Fibroblast of the aortic adventitia (primary cell): Measurements from ENCODE around the gene THY1. TPM values are rescaled to one million over a fixed set of nuclear protein-coding genes. Genes with fewer than 3 reads are reported as not detected.

Experiments
- DNase-seq: peaks from one replicate; pipeline ENCODE4 v3.0.0-alpha.2; 2010; ENCODE audit warnings: low read depth
- H3K4me3 ChIP-seq: 2 replicates; pipeline ENCODE4 v1.5.1; 2011; ENCODE audit warnings: low read depth, mild to moderate bottlenecking, control low read depth, low read length, moderate library complexity
- CTCF ChIP-seq: IDR thresholded peaks from 2 replicates; pipeline ENCODE4 v1.5.1; 2011; ENCODE audit warnings: mild to moderate bottlenecking, low read length, control low read depth, inconsistent platforms; ENCODE audit not compliant: insufficient read depth
- total RNA-seq: library from RNA; depleted of rRNA; stranded (reverse); fragments of >200 nt; gene quantifications from 2 replicates; pipeline ENCODE4 v1.2.3, GENCODE V29; 2012; ENCODE audit warnings: low replicate concordance

THY1 gene
- total RNA-seq, 1 donor, result 164 TPM

GRCh38 chr11:119404872-119405271, 18.1 kb downstream of the THY1 start:
- TF ChIP-seq CTCF, result no peak
- DNase-seq, result peak; percentile 21

DNA sequence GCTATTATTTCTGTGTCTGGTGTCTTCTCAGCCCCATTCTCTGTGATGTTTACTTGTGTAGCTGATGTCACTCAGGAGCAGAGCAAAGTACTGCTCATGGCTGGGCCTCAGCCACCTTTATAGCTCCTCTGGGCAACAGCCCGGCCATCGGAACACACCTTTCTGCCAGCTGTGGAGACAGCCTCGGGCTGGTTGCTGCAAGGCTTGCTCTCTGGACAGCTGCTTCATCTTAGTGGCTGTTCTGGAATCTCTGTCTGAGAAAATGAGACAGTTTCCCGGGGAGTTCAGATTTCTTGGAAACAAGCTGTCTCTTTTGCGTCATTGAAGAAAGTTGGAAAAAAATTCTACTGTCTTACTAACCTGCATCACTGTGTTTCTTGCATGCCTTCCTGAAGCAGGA, 20.0 kb downstream of the THY1 start:
- DNase-seq, result peak; percentile 20

More at GRCh38 chr11:119404872-119405271, 18.1 kb downstream of the THY1 start:
- no peak overlapping the region for H3K4me3 ChIP-seq

GRCh38 chr11:119402470-119402869, 20.5 kb downstream of the THY1 start:
- H3K4me3 ChIP-seq, result no peak overlapping the region
- TF ChIP-seq CTCF, result no peak
- no peak for DNase-seq

More for the DNA sequence above, 20.0 kb downstream of the THY1 start:
- H3K4me3 ChIP-seq, result no peak overlapping the region
- no peak for TF ChIP-seq CTCF

GRCh38 chr11:119400860-119401259, 22.1 kb downstream of the THY1 start:
- H3K4me3 ChIP-seq, result no peak overlapping the region
- DNase-seq, result no peak
- no peak for TF ChIP-seq CTCF

DNA sequence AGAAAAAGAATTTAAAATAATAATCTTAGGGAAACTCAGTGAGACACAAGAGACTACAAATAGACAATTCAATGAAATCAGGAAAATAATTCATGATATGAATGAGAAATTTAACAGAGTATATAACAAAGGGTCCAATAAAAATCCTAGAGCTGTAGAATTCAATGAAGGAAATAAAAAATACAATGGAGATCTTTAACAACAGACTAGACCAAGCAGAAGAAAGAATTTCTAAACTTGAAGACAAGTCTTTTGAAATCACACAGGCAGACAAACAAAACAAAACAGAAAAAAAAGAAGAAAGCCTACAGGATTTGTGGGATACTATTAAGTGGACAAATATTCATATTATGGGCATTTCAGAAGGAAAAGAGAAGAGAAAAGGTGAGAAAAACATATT, 25.2 kb downstream of the THY1 start:
- no peak for TF ChIP-seq CTCF
- no peak overlapping the region for H3K4me3 ChIP-seq

DNA sequence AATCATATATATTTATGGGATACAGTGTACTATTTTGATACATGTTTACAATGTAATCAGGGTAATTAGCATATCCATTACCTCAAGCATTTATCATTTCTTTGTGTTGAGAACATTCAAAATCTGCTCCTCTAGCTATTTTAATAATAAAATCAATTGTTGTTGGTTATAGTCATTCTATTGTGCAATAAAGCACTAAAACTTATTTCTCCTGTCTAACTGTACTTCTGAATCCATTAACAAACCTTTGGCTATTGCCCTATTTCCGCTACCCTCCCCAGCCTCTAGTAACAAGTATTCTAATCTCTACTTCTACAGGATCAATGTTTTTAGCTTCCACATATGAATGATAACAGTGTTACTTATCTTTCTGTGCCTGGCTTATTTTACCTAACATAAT, 26.1 kb downstream of the THY1 start:
- H3K4me3 ChIP-seq, result no peak overlapping the region
- no peak for DNase-seq
- TF ChIP-seq CTCF, result no peak

More for the DNA sequence above, 25.2 kb downstream of the THY1 start:
- no peak for DNase-seq

GRCh38 chr11:119391275-119391674, 31.7 kb downstream of the THY1 start:
- no peak for TF ChIP-seq CTCF
- no peak for DNase-seq
- no peak overlapping the region for H3K4me3 ChIP-seq
